WI38 (cell line): ENCODE results near the gene TMEM115.

Source experiments
- H3K4me3 ChIP-seq: 2 replicates; pipeline ENCODE4 v1.5.1; 2011; ENCODE audit warnings: low read depth, mild to moderate bottlenecking, control low read depth, low read length
- TF ChIP-seq, protein P1 (sequence below): IDR thresholded peaks from 2 replicates; pipeline ENCODE4 v1.5.1; 2012; ENCODE audit warnings: low read depth, mild to moderate bottlenecking, control low read depth, low read length

TMEM115 gene

GRCh38 chr3:50341996-50342650 lies 17.2 kb downstream of the TMEM115 start:
- no peak overlapping the region for H3K4me3 ChIP-seq
- TF ChIP-seq, protein P1, sequence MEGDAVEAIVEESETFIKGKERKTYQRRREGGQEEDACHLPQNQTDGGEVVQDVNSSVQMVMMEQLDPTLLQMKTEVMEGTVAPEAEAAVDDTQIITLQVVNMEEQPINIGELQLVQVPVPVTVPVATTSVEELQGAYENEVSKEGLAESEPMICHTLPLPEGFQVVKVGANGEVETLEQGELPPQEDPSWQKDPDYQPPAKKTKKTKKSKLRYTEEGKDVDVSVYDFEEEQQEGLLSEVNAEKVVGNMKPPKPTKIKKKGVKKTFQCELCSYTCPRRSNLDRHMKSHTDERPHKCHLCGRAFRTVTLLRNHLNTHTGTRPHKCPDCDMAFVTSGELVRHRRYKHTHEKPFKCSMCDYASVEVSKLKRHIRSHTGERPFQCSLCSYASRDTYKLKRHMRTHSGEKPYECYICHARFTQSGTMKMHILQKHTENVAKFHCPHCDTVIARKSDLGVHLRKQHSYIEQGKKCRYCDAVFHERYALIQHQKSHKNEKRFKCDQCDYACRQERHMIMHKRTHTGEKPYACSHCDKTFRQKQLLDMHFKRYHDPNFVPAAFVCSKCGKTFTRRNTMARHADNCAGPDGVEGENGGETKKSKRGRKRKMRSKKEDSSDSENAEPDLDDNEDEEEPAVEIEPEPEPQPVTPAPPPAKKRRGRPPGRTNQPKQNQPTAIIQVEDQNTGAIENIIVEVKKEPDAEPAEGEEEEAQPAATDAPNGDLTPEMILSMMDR: no peak

- TF ChIP-seq, protein P1: no peak
- peak overlapping the region; percentile 64 for H3K4me3 ChIP-seq
These were observed 17.8 kb downstream of the TMEM115 start for GRCh38 chr3:50341537-50341936.

DNA sequence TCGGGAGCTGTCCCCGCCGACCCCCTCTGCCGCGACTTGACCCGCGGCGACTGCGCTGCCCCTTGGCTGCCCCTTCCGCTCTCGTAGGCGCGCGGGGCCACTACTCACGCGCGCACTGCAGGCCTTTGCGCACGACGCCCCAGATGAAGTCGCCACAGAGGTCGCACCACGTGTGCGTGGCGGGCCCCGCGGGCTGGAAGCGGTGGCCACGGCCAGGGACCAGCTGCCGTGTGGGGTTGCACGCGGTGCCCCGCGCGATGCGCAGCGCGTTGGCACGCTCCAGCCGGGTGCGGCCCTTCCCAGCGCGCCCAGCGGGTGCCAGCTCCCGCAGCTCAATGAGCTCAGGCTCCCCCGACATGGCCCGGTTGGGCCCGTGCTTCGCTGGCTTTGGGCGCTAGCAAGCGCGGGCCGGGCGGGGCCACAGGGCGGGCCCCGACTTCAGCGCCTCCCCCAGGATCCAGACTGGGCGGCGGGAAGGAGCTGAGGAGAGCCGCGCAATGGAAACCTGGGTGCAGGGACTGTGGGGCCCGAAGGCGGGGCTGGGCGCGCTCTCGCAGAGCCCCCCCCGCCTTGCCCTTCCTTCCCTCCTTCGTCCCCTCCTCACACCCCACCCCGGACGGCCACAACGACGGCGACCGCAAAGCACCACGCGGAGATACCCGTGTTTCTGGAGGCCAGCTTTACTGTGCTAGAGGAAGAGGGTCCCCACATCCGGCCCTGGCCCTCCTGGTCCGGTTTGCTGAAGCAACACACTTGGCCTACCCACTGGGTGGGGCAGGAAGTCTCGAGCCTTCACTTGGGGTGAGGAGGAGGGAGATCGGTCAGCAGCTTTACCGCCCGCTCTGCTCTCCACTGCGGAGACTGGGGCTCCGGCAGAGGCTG lies 18.6 kb downstream of the TMEM115 start, which contains the start of gene RASSF1:
Gene RASSF1, minus strand, starts transcription at position 389 of the 882 bp plus-strand sequence. Its CDS starts 31 bp downstream, at position 358.
- TF ChIP-seq, protein P1: no peak
- peak within 1 kb of the TSS; percentile 64 for H3K4me3 ChIP-seq

- TF ChIP-seq, protein P1: no peak
- H3K4me3 ChIP-seq: peak overlapping the region; percentile 64
These were observed 19.2 kb downstream of the TMEM115 start for GRCh38 chr3:50340147-50340447.

GRCh38 chr3:50339485-50340146 lies 19.7 kb downstream of the TMEM115 start:
- TF ChIP-seq, protein P1: no peak
- peak overlapping the region; percentile 64 for H3K4me3 ChIP-seq

DNA sequence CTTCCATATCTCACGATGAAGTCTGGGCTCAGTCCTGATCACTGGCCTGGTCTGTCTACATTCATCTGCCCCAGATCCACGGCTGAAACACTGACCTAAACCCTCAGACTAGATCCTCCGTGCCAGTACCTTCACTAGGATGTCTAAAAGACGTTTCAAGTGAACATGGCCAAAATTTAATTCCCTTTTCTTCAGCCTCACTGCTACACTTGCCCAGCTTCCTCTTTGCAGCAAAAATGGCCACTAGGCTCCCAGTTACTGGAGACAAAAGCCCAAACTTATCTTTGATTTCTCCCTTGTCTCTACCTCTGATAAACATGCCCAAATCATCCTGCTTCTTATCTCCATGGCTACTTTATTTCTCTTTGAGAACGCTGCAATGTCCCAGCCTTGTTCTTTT lies 20.4 kb downstream of the TMEM115 start:
- H3K4me3 ChIP-seq: no peak overlapping the region
- TF ChIP-seq, protein P1: no peak
